Right cardiac atrium (tissue), 5 donors: ENCODE data around the gene PLEKHM1. TPM values are rescaled to one million over a fixed set of nuclear protein-coding genes. Genes with fewer than 3 reads are reported as not detected.
"Not testable (repeated sequence)": the region's sequence is repeated elsewhere in the genome, so short reads cannot be mapped to it uniquely, and the experiment has no call there.

Experiments
- ATAC-seq, 2 donors: fragments of 200-7000 bp; cut with Tn5 transposase; one replicate each; pipeline versions ENCODE4 v1.8.0 to v1.9.1; 2020; ENCODE audit warnings: moderate library complexity in 2 of 2, mild to moderate bottlenecking in 1 of 2
- DNase-seq, 3 donors: peaks; one replicate each; pipeline ENCODE4 v3.0.0-alpha.2; 2020
- H3K27ac ChIP-seq: one replicate; pipeline ENCODE4 v1.5.1; 2013; ENCODE audit warnings: mild to moderate bottlenecking, low read length, control low read depth, moderate library complexity
- H3K27me3 ChIP-seq: one replicate; pipeline ENCODE4 v1.6.1; 2013; ENCODE audit not compliant: control insufficient read depth, insufficient read depth
- H3K4me1 ChIP-seq: one replicate; pipeline ENCODE4 v1.6.1; 2013; ENCODE audit warnings: low read length; ENCODE audit not compliant: control insufficient read depth, insufficient read depth
- H3K4me3 ChIP-seq: one replicate; pipeline ENCODE4 v1.5.1; 2013; ENCODE audit warnings: low read length, control low read depth
- H3K9me3 ChIP-seq: one replicate; pipeline ENCODE4 v1.6.1; 2013; ENCODE audit warnings: low read length; ENCODE audit not compliant: control insufficient read depth
- WGBS: extraction: QIAGEN DNeasy Blood & Tissue Kit; methylation state at CpG from one replicate; pipeline ENCODE4 v1.1.7; 2013; 5-methylcytosine and 5-hydroxymethylcytosine counted together
- intact Hi-C, 4 donors: fragments of 100-400 bp; cut with DNase I; formaldehyde crosslinking; loops; one replicate each; pipeline versions ENCODE4 v1.11.0 to v1.14.0; 2022 to 2023
- polyA plus RNA-seq: library from polyadenylated mRNA; stranded (reverse); fragments of 200-250 nt; gene quantifications from one replicate; pipeline ENCODE4 v1.2.3, GENCODE V29; 2013
- total RNA-seq, 4 donors: library from RNA; stranded (reverse); fragmentation: NEBNext Ultra II Directional; extraction: Animal tissue kit (Norgen Biotek cat#: 25700); gene quantifications; one replicate each; pipeline ENCODE4 v1.2.1, GENCODE V29; 2021
- donor health status: healthy with polysubstance abuse.
- donor health status: DM: no; HTN: yes; CAD: no.
- donor health status: DM: no; HTN: no; CAD: no.
- donor health status: DM: no; HTN: yes; CAD: no; lungs with severe emphysema.
- donor health status: DM: yes; HTN: yes; CAD: no.

Gene PLEKHM1
- total and polyA plus RNA-seq, 5 donors = 11.9 to 31.0 (median 28.5) TPM

GRCh38 chr17:45461524-45462327 is 28.8 kb downstream of the PLEKHM1 start:
- peak; percentile 79 to 96 for ATAC-seq
- H3K4me1 ChIP-seq, H3K4me3 ChIP-seq, intact Hi-C loops, H3K9me3 ChIP-seq, H3K27ac ChIP-seq, H3K27me3 ChIP-seq: not testable (repeated sequence)
- 64% methylated on average over 7 of the region's 8 CpGs for whole genome bisulfite sequencing
- DNase-seq = peak in 2 of 3 donors; percentile 33 to 57

GRCh38 chr17:45460422-45460821 is 30.1 kb downstream of the PLEKHM1 start:
- H3K9me3 ChIP-seq, H3K4me3 ChIP-seq, H3K4me1 ChIP-seq, DNase-seq, H3K27ac ChIP-seq, intact Hi-C loops, ATAC-seq, H3K27me3 ChIP-seq: not testable (repeated sequence)
- 93% methylated on average over 5 of the region's 5 CpGs for WGBS

GRCh38 chr17:45454341-45454740 is 36.2 kb downstream of the PLEKHM1 start:
- intact Hi-C loops, DNase-seq: not testable (repeated sequence)
- 96% methylated on average over 7 of the region's 8 CpGs for WGBS

GRCh38 chr17:45453731-45454130 is 36.8 kb downstream of the PLEKHM1 start:
- H3K27me3 ChIP-seq, DNase-seq, H3K4me3 ChIP-seq, H3K4me1 ChIP-seq, ATAC-seq, intact Hi-C loops, H3K27ac ChIP-seq, H3K9me3 ChIP-seq: not testable (repeated sequence)
- WGBS = 94% methylated on average over 17 of the region's 17 CpGs

More at GRCh38 chr17:45454341-45454740, 36.2 kb downstream of the PLEKHM1 start:
- not testable (repeated sequence) for H3K4me1 ChIP-seq, H3K4me3 ChIP-seq, H3K9me3 ChIP-seq, H3K27me3 ChIP-seq, ATAC-seq, H3K27ac ChIP-seq

GRCh38 chr17:45453225-45453534 is 37.3 kb downstream of the PLEKHM1 start:
- H3K9me3 ChIP-seq, H3K4me3 ChIP-seq, intact Hi-C loops, H3K4me1 ChIP-seq, ATAC-seq, DNase-seq, H3K27ac ChIP-seq, H3K27me3 ChIP-seq: not testable (repeated sequence)
- WGBS = 85% methylated on average over 3 of the region's 7 CpGs

- intact Hi-C loops, DNase-seq: not testable (repeated sequence)
Observed at GRCh38 chr17:45452329-45453224, 37.9 kb downstream of the PLEKHM1 start.

GRCh38 chr17:45451660-45452059 is 38.9 kb downstream of the PLEKHM1 start:
- H3K27ac ChIP-seq, intact Hi-C loops, ATAC-seq, DNase-seq, H3K4me3 ChIP-seq, H3K27me3 ChIP-seq, H3K9me3 ChIP-seq, H3K4me1 ChIP-seq: not testable (repeated sequence)
- WGBS = 88% methylated on average over 7 of the region's 10 CpGs

More at GRCh38 chr17:45452329-45453224, 37.9 kb downstream of the PLEKHM1 start:
- not testable (repeated sequence) for H3K27me3 ChIP-seq, ATAC-seq, H3K27ac ChIP-seq, H3K4me3 ChIP-seq, H3K9me3 ChIP-seq, H3K4me1 ChIP-seq
- WGBS = 70% methylated on average over 9 of the region's 9 CpGs

- DNase-seq = no peak
- Histone ChIP-seq H3K4me3 (no peak overlapping the region), H3K27me3 (no peaks in the 10 kb centered on the region), H3K9me3 (no peaks in the 10 kb centered on the region), H3K4me1 (no peaks in the 10 kb centered on the region), H3K27ac (no peak overlapping the region)
- intact Hi-C loops = no loop called here
- ATAC-seq = no peak
- WGBS = 88% methylated on average over 8 of the region's 8 CpGs
Observed at GRCh38 chr17:45451131-45451530, 39.4 kb downstream of the PLEKHM1 start.

GRCh38 chr17:45449708-45450329 is 40.7 kb downstream of the PLEKHM1 start:
- H3K9me3 ChIP-seq, H3K27me3 ChIP-seq, H3K4me3 ChIP-seq, intact Hi-C loops, ATAC-seq, DNase-seq, H3K4me1 ChIP-seq, H3K27ac ChIP-seq: not testable (repeated sequence)
- WGBS = 100% methylated on average over 1 of the region's 1 CpG

GRCh38 chr17:45449260-45449659 is 41.3 kb downstream of the PLEKHM1 start:
- H3K4me3 ChIP-seq, H3K27me3 ChIP-seq, H3K27ac ChIP-seq, intact Hi-C loops, ATAC-seq, H3K4me1 ChIP-seq, H3K9me3 ChIP-seq, DNase-seq: not testable (repeated sequence)
- 100% methylated on average over 1 of the region's 1 CpG for WGBS

- H3K9me3 ChIP-seq, H3K27ac ChIP-seq, DNase-seq, ATAC-seq, H3K4me3 ChIP-seq, H3K27me3 ChIP-seq, H3K4me1 ChIP-seq, intact Hi-C loops: not testable (repeated sequence)
- 100% methylated on average over 1 of the region's 1 CpG for WGBS
Observed at GRCh38 chr17:45448483-45448882, 42.0 kb downstream of the PLEKHM1 start.
